PC-3 (cell line): Measurements from ENCODE around the gene GSC2. TPM values are rescaled to one million over a fixed set of nuclear protein-coding genes. Genes with fewer than 3 reads are reported as not detected.

Experiments used
- ATAC-seq: fragments of 200-7000 bp; cut with Tn5 transposase; 2 replicates; pipeline ENCODE4 v1.9.1; 2020; ENCODE audit warnings: mild to moderate bottlenecking, moderate library complexity
- BruUV-seq: library from RNA; stranded (reverse); fragments of 400-500 nt; replicated peaks from 2 replicates; lab custom pipeline; 2021; lab: Mats Ljungman, UMichigan
- CTCF ChIA-PET: fragments of 300-600 bp; sonication (Branson Sonifier 250); formaldehyde crosslinking; loops from one replicate; lab custom pipeline; 2022; ENCODE audit warnings: antibody characterized with exemption; lab: Charles Lee
- POLR2A ChIA-PET: fragments of 300-600 bp; sonication (Branson Sonifier 250); formaldehyde crosslinking; loops from one replicate; lab custom pipeline; 2022; ENCODE audit warnings: antibody characterized with exemption; ENCODE audit not compliant: unreplicated experiment; lab: Charles Lee
- DNase-seq: peaks from one replicate; pipeline ENCODE4 v3.0.0-alpha.2; 2015
- H2AFZ ChIP-seq: fragments of 300-600 bp; sonication (generic); 2 replicates; pipeline ENCODE4 v1.6.0; 2016; ENCODE audit warnings: antibody characterized with exemption, low read length
- H3F3A ChIP-seq: fragments of 300-600 bp; sonication (generic); one replicate; pipeline ENCODE4 v1.6.0; 2017; ENCODE audit warnings: antibody characterized with exemption, low read length, control low read depth, mild to moderate bottlenecking; ENCODE audit not compliant: unreplicated experiment
- H3K27ac ChIP-seq: fragments of 300-600 bp; sonication (generic); 2 replicates; pipeline ENCODE4 v1.5.1; 2016; ENCODE audit warnings: mild to moderate bottlenecking, low read length
- H3K27me3 ChIP-seq: fragments of 300-600 bp; sonication (generic); 2 replicates; pipeline ENCODE4 v1.6.1; 2016; ENCODE audit warnings: low read length, mixed read lengths
- H3K36me3 ChIP-seq: fragments of 300-600 bp; sonication (generic); 2 replicates; pipeline ENCODE4 v1.6.1; 2016; ENCODE audit warnings: low read depth, mixed run types, low read length, mixed read lengths
- H3K4me1 ChIP-seq: fragments of 300-600 bp; sonication (generic); 2 replicates; pipeline ENCODE4 v1.5.1; 2016; ENCODE audit warnings: low read length; ENCODE audit not compliant: insufficient read depth
- H3K4me2 ChIP-seq: fragments of 300-600 bp; sonication (generic); 2 replicates; pipeline ENCODE4 v1.6.0; 2016; ENCODE audit warnings: low read length
- H3K4me3 ChIP-seq: fragments of 300-600 bp; sonication (generic); 2 replicates; pipeline ENCODE4 v1.5.1; 2016; ENCODE audit warnings: mild to moderate bottlenecking, low read length, mixed read lengths
- H3K79me2 ChIP-seq: fragments of 300-600 bp; sonication (generic); 2 replicates; pipeline ENCODE4 v1.6.1; 2017; ENCODE audit warnings: low read length, mixed read lengths
- H3K9ac ChIP-seq: fragments of 300-600 bp; sonication (generic); 2 replicates; pipeline ENCODE4 v1.6.0; 2016; ENCODE audit warnings: mild to moderate bottlenecking, low read length
- H3K9me2 ChIP-seq: fragments of 300-600 bp; sonication (generic); replicated peaks from 2 replicates; pipeline ENCODE4 v1.6.1; 2016; ENCODE audit warnings: mixed run types, low read length, mixed read lengths
- H3K9me3 ChIP-seq: fragments of 300-600 bp; sonication (generic); 2 replicates; pipeline ENCODE4 v1.6.1; 2016; ENCODE audit warnings: low read length, mixed read lengths
- H4K20me1 ChIP-seq: fragments of 300-600 bp; sonication (generic); 2 replicates; pipeline ENCODE4 v1.6.1; 2016; ENCODE audit warnings: low read length, mixed read lengths
- EZH2 ChIP-seq: fragments of 300-600 bp; sonication (generic); IDR thresholded peaks from one replicate; pipeline ENCODE4 v1.6.1; 2017; ENCODE audit warnings: antibody characterized with exemption, mild to moderate bottlenecking, low read length; ENCODE audit not compliant: unreplicated experiment
- EZH2phosphoT487 ChIP-seq: fragments of 300-600 bp; sonication (generic); IDR thresholded peaks from 2 replicates; pipeline ENCODE4 v1.6.1; 2018; ENCODE audit warnings: mild to moderate bottlenecking, antibody characterized with exemption, low read length, borderline replicate concordance
- intact Hi-C: fragments of 100-400 bp; cut with micrococcal nuclease; formaldehyde crosslinking; loops from 2 replicates; pipeline ENCODE4 v1.9.0; 2023
- total RNA-seq: library from RNA; depleted of rRNA; stranded (reverse); fragments of >200 nt; gene quantifications from 2 replicates; pipeline ENCODE4 v1.2.3, GENCODE V29; 2014
- TF ChIP-seq, protein P1 (sequence below): fragments of 300-600 bp; sonication (generic); conservative IDR thresholded peaks from 2 replicates; pipeline ENCODE4 v1.5.1; 2017; ENCODE audit warnings: antibody characterized with exemption, low read depth, mild to moderate bottlenecking, low read length

Gene GSC2
- total RNA-seq, 1 experiment from 2014 or later: not detected

GRCh38 chr22:19129871-19130270 lies 20.2 kb downstream of the GSC2 start:
- ATAC-seq (no peak), DNase-seq (no peak)
- intact Hi-C loops: no loop called here
- Histone ChIP-seq H3K9me3 (no peaks in the 10 kb centered on the region), H3K4me3 (no peak overlapping the region), H3K27ac (no peak overlapping the region), H3K9me2 (no peaks in the 10 kb centered on the region), H3K79me2 (no peaks in the 10 kb centered on the region), H3F3A (no peaks in the 10 kb centered on the region), H4K20me1 (no peaks in the 10 kb centered on the region), H3K9ac (no peak overlapping the region), H2AFZ (no peak overlapping the region), H3K4me2 (no peak overlapping the region), H3K27me3 (no peaks in the 10 kb centered on the region), H3K4me1 (no peaks in the 10 kb centered on the region), H3K36me3 (no peaks in the 10 kb centered on the region)
- CTCF ChIA-PET: no interaction called here
- BruUV-seq: no TSS peak
- POLR2A ChIA-PET: no interaction called here
- TF ChIP-seq EZH2phosphoT487 (no peak), EZH2 (no peak)
- TF ChIP-seq, protein P1, sequence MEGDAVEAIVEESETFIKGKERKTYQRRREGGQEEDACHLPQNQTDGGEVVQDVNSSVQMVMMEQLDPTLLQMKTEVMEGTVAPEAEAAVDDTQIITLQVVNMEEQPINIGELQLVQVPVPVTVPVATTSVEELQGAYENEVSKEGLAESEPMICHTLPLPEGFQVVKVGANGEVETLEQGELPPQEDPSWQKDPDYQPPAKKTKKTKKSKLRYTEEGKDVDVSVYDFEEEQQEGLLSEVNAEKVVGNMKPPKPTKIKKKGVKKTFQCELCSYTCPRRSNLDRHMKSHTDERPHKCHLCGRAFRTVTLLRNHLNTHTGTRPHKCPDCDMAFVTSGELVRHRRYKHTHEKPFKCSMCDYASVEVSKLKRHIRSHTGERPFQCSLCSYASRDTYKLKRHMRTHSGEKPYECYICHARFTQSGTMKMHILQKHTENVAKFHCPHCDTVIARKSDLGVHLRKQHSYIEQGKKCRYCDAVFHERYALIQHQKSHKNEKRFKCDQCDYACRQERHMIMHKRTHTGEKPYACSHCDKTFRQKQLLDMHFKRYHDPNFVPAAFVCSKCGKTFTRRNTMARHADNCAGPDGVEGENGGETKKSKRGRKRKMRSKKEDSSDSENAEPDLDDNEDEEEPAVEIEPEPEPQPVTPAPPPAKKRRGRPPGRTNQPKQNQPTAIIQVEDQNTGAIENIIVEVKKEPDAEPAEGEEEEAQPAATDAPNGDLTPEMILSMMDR: no peak

GRCh38 chr22:19128946-19129727 lies 21.0 kb downstream of the GSC2 start:
- H3K27me3 ChIP-seq: no peaks in the 10 kb centered on the region
- intact Hi-C loops: no loop called here
- no peak for ATAC-seq
- H3F3A ChIP-seq: no peaks in the 10 kb centered on the region
- POLR2A ChIA-PET: no interaction called here
- no peak for DNase-seq
- H3K9me3 ChIP-seq: no peaks in the 10 kb centered on the region
- H3K79me2 ChIP-seq: no peaks in the 10 kb centered on the region
- H3K4me3 ChIP-seq: no peak overlapping the region
- no TSS peak for BruUV-seq
- TF ChIP-seq, protein P1: no peak
- TF ChIP-seq EZH2 (no peak), EZH2phosphoT487 (no peak)
- no peak overlapping the region for H2AFZ ChIP-seq
- H3K4me2 ChIP-seq: no peak overlapping the region
- no peak overlapping the region for H3K27ac ChIP-seq
- H3K9ac ChIP-seq: no peak overlapping the region
- H4K20me1 ChIP-seq: no peaks in the 10 kb centered on the region
- H3K4me1 ChIP-seq: no peaks in the 10 kb centered on the region
- no peaks in the 10 kb centered on the region for H3K36me3 ChIP-seq
- no peaks in the 10 kb centered on the region for H3K9me2 ChIP-seq
- CTCF ChIA-PET: no interaction called here

- Histone ChIP-seq H3K4me3 (no peak overlapping the region), H3K9ac (no peak overlapping the region), H3K4me2 (no peak overlapping the region), H3K27ac (no peak overlapping the region), H3K9me3 (no peaks in the 10 kb centered on the region), H3K9me2 (no peaks in the 10 kb centered on the region), H3K27me3 (no peaks in the 10 kb centered on the region), H2AFZ (no peak overlapping the region), H3F3A (no peaks in the 10 kb centered on the region), H3K79me2 (no peaks in the 10 kb centered on the region), H3K4me1 (no peaks in the 10 kb centered on the region), H3K36me3 (no peaks in the 10 kb centered on the region), H4K20me1 (no peaks in the 10 kb centered on the region)
- ATAC-seq: no peak
- no peak for TF ChIP-seq EZH2phosphoT487
- TF ChIP-seq EZH2: no peak
- no TSS peak for BruUV-seq
- intact Hi-C loops: no loop called here
- DNase-seq: no peak
- ChIA-PET CTCF (no interaction called here), POLR2A (no interaction called here)
These were observed 22.1 kb downstream of the GSC2 start for GRCh38 chr22:19128009-19128401.
